GM23338 (cell line): ENCODE data around the gene WDR33. TPM values are rescaled to one million over a fixed set of nuclear protein-coding genes. Genes with fewer than 3 reads are reported as not detected.
A peak's percentile ranks its signal among the peaks of the same experiment; 100 is the strongest.

Experiments used
- ATAC-seq: fragments of 200-7000 bp; cut with Tn5 transposase; 3 replicates; pipeline ENCODE4 v1.9.1; 2020
- DNase-seq: peaks from one replicate; pipeline ENCODE4 v3.0.0-alpha.2; 2015; ENCODE audit warnings: low spot score
- H2AFZ ChIP-seq: fragments of 200-600 bp; sonication (generic); 2 replicates; pipeline ENCODE4 v1.8.0; 2016; ENCODE audit warnings: antibody characterized with exemption, mild to moderate bottlenecking, moderate library complexity
- H3F3A ChIP-seq: fragments of 200-600 bp; sonication (generic); replicated peaks from 2 replicates; pipeline ENCODE4 v1.8.0; 2017; ENCODE audit warnings: antibody characterized with exemption, mixed run types, low read depth
- H3K27ac ChIP-seq: fragments of 200-600 bp; sonication (generic); 2 replicates; pipeline ENCODE4 v1.6.1; 2016; ENCODE audit warnings: low read depth
- H3K27me3 ChIP-seq: fragments of 200-600 bp; sonication (generic); 2 replicates; pipeline ENCODE4 v1.8.0; 2016; ENCODE audit warnings: mild to moderate bottlenecking, mixed run types, moderate library complexity; ENCODE audit not compliant: insufficient read depth
- H3K36me3 ChIP-seq: fragments of 200-600 bp; sonication (generic); 2 replicates; pipeline ENCODE4 v1.8.0; 2016; ENCODE audit warnings: mild to moderate bottlenecking; ENCODE audit not compliant: insufficient read depth
- H3K4me1 ChIP-seq: fragments of 200-600 bp; sonication (generic); 2 replicates; pipeline ENCODE4 v1.8.0; 2016; ENCODE audit warnings: mild to moderate bottlenecking, moderate library complexity; ENCODE audit not compliant: insufficient read depth
- H3K4me2 ChIP-seq: fragments of 200-600 bp; sonication (generic); 2 replicates; pipeline ENCODE4 v1.7.1; 2017; ENCODE audit warnings: mixed run types
- H3K4me3 ChIP-seq: fragments of 200-600 bp; sonication (generic); 2 replicates; pipeline ENCODE4 v1.6.1; 2016; ENCODE audit warnings: mixed run types
- H3K79me2 ChIP-seq: fragments of 200-600 bp; sonication (generic); replicated peaks from 2 replicates; pipeline ENCODE4 v1.8.0; 2017; ENCODE audit warnings: mild to moderate bottlenecking; ENCODE audit not compliant: insufficient read depth
- H3K9me2 ChIP-seq: fragments of 200-600 bp; sonication (generic); 2 replicates; pipeline ENCODE4 v1.8.0; 2017; ENCODE audit not compliant: insufficient read depth
- H4K20me1 ChIP-seq: fragments of 200-600 bp; sonication (generic); replicated peaks from 2 replicates; pipeline ENCODE4 v1.8.0; 2017; ENCODE audit warnings: mild to moderate bottlenecking; ENCODE audit not compliant: insufficient read depth
- H3K27ac Mint-ChIP-seq: 2 replicates; pipeline ENCODE4 v1.8.0; 2020; ENCODE audit warnings: inconsistent platforms, mild to moderate bottlenecking, moderate library complexity, mixed read lengths
- H3K27me3 Mint-ChIP-seq: 3 replicates; pipeline ENCODE4 v1.8.0; 2022; ENCODE audit warnings: low read depth, mild to moderate bottlenecking, moderate library complexity, mixed read lengths, inconsistent platforms; ENCODE audit not compliant: insufficient read depth, poor library complexity
- H3K36me3 Mint-ChIP-seq: 3 replicates; pipeline ENCODE4 v1.8.0; 2021; ENCODE audit warnings: low read depth, mild to moderate bottlenecking, inconsistent platforms, moderate library complexity, mixed read lengths
- H3K4me1 Mint-ChIP-seq: 3 replicates; pipeline ENCODE4 v1.8.0; 2020; ENCODE audit warnings: mild to moderate bottlenecking, inconsistent platforms, mixed read lengths
- H3K4me3 Mint-ChIP-seq: 3 replicates; pipeline ENCODE4 v1.8.0; 2021; ENCODE audit warnings: moderate library complexity, mild to moderate bottlenecking, inconsistent platforms, mixed read lengths
- H3K9me3 Mint-ChIP-seq: 3 replicates; pipeline ENCODE4 v1.8.0; 2020; ENCODE audit warnings: moderate library complexity, mild to moderate bottlenecking, inconsistent platforms, mixed read lengths
- CREB1 ChIP-seq: fragments of 250-450 bp; sonication (Bioruptor Pico); IDR thresholded peaks from 2 replicates; pipeline ENCODE4 v1.5.0; 2020; ENCODE audit warnings: low read depth, mild to moderate bottlenecking, moderate library complexity
- EZH2phosphoT487 ChIP-seq: fragments of 200-600 bp; sonication (generic); IDR thresholded peaks from one replicate; pipeline ENCODE4 v1.8.1; 2018; ENCODE audit warnings: antibody characterized with exemption; ENCODE audit not compliant: unreplicated experiment
- JUNB ChIP-seq: IDR thresholded peaks from one replicate; pipeline ENCODE4 v1.6.1; 2016; ENCODE audit warnings: antibody characterized with exemption; ENCODE audit not compliant: unreplicated experiment
- NANOG ChIP-seq: IDR thresholded peaks from 2 replicates; pipeline ENCODE4 v1.6.1; 2016; ENCODE audit warnings: antibody characterized with exemption, borderline replicate concordance
- POLR2AphosphoS5 ChIP-seq: IDR thresholded peaks from 2 replicates; pipeline ENCODE4 v1.6.1; 2016; ENCODE audit warnings: antibody characterized with exemption, low read depth
- ZNF114 ChIP-seq: fragments of 250-450 bp; sonication (Bioruptor Pico); IDR thresholded peaks from 2 replicates; pipeline ENCODE4 v1.5.0; 2020; ENCODE audit warnings: mild to moderate bottlenecking, moderate library complexity
- polyA plus RNA-seq: library from polyadenylated mRNA; unstranded; fragments of >200 nt; fragmentation: Nextera tagmentation; extraction: Ambion mirVana; gene quantifications from 2 replicates; pipeline ENCODE4 v1.2.1, GENCODE V29; 2016
- total RNA-seq: library from RNA; depleted of rRNA; stranded (reverse); fragments of >200 nt; shearing (Covaris generic); gene quantifications from 2 replicates; pipeline ENCODE4 v1.2.3, GENCODE V29; 2014
- TF ChIP-seq, protein P1 (sequence below): fragments of 250-450 bp; sonication (Bioruptor Pico); IDR thresholded peaks from 2 replicates; pipeline ENCODE4 v1.5.0; 2020; ENCODE audit warnings: mild to moderate bottlenecking, moderate library complexity

The WDR33 gene
- total and polyA plus RNA-seq, 2 experiments from 2014 or later, result 37.2 to 54.7 TPM

DNA sequence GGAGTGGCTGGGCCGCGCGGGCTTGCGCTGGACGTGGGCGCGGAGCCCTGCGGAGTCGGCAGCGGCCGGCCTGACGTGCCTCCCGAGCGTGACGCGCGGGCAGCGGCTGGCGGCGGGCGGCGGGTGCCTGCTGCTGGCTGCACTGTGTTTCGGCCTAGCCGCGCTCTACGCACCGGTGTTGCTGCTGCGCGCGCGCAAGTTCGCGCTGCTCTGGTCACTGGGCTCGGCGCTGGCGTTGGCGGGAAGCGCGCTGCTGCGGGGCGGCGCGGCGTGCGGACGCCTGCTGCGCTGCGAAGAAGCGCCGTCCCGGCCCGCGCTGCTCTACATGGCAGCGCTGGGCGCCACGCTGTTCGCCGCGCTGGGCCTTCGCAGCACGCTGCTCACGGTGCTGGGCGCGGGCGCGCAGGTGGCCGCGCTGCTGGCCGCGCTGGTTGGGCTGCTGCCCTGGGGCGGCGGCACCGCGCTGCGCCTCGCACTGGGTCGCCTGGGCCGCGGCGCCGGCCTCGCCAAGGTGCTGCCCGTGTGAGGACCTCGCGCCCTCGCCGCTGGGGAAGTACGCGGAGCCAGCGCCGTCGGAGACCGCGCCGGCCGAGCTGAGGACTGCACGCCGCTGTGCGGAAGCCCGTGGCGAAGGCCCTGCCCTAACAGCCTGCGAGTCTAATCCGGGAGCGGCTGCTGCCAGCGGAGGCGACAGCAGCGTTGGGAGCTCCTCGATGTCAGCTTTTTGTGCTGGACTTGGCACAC lies 109.1 kb downstream of the WDR33 start:
- Mint-ChIP-seq H3K4me1 (peaks cover 21% of the 10 kb centered on the region), H3K36me3 (peaks cover 21% of the 10 kb centered on the region), H3K4me3 (peak overlapping the region; percentile 92), H3K27me3 (peaks cover 15% of the 10 kb centered on the region), H3K27ac (peak overlapping the region; percentile 98), H3K9me3 (peaks cover 2% of the 10 kb centered on the region; the same call in 1 of the 3 replicates)
- peak overlapping the region; percentile 62 for H3K4me3 ChIP-seq
- peaks cover 14% of the 10 kb centered on the region for H4K20me1 ChIP-seq
- peak; percentile 60 for ATAC-seq
- TF ChIP-seq ZNF114 (CRISPR knock-in tag), result no peak
- no peak for TF ChIP-seq NANOG
- no peak for TF ChIP-seq JUNB
- 0 out of 2 replicates have a peak, but pooled peaks have one; percentile 46 for TF ChIP-seq POLR2AphosphoS5
- 0 out of 2 replicates have a peak, but pooled peaks cover 21% of the 10 kb centered on the region for H3F3A ChIP-seq
- H2AFZ ChIP-seq, result no peak overlapping the region
- peaks cover 33% of the 10 kb centered on the region for H3K79me2 ChIP-seq
- peaks cover 22% of the 10 kb centered on the region for H3K4me1 ChIP-seq
- peaks cover 11% of the 10 kb centered on the region; the same call in 1 of the 2 replicates for H3K36me3 ChIP-seq
- peak overlapping the region; percentile 79 for H3K4me2 ChIP-seq
- DNase-seq, result peak; percentile 89
- no peaks in the 10 kb centered on the region for H3K9me2 ChIP-seq
- no peaks in the 10 kb centered on the region for H3K27me3 ChIP-seq
- peak overlapping the region; percentile 93 for H3K27ac ChIP-seq

GRCh38 chr2:127701193-127701650 lies 109.7 kb downstream of the WDR33 start, which contains the start of gene SFT2D3:
Gene SFT2D3 (plus strand): TSS chr2:127701497. CDS start chr2:127701529, 32 bp downstream.
- Histone ChIP-seq H3K36me3 (peaks cover 6% of the 10 kb centered on the region; the same call in 1 of the 2 replicates), H3K27me3 (no peaks in the 10 kb centered on the region), H2AFZ (peak within 1 kb of the TSS; percentile 73; the same call in 1 of the 2 replicates), H3K4me1 (peaks cover 22% of the 10 kb centered on the region), H3K4me3 (peak within 1 kb of the TSS; percentile 62), H3K79me2 (peaks cover 33% of the 10 kb centered on the region), H3K27ac (peak within 1 kb of the TSS; percentile 93), H3K4me2 (peak within 1 kb of the TSS; percentile 79), H3K9me2 (no peaks in the 10 kb centered on the region), H4K20me1 (peaks cover 14% of the 10 kb centered on the region), H3F3A (0 out of 2 replicates have a peak, but pooled peaks cover 21% of the 10 kb centered on the region)
- peak within 1 kb of the TSS; percentile 98 for H3K27ac Mint-ChIP-seq
- peaks cover 21% of the 10 kb centered on the region for H3K4me1 Mint-ChIP-seq
- peaks cover 15% of the 10 kb centered on the region for H3K27me3 Mint-ChIP-seq
- peaks cover 2% of the 10 kb centered on the region; the same call in 1 of the 3 replicates for H3K9me3 Mint-ChIP-seq
- peak within 1 kb of the TSS; percentile 92 for H3K4me3 Mint-ChIP-seq
- H3K36me3 Mint-ChIP-seq, result peaks cover 16% of the 10 kb centered on the region
- ATAC-seq (peak; percentile 84), DNase-seq (peak; percentile 95)
- TF ChIP-seq JUNB (no peak), POLR2AphosphoS5 (peak; percentile 92), CREB1 (CRISPR knock-in tag) (peak; percentile 43; the same call in 1 of the 2 replicates)

GRCh38 chr2:127700527-127701192 lies 110.3 kb downstream of the WDR33 start:
- Mint-ChIP-seq H3K4me1 (peaks cover 21% of the 10 kb centered on the region), H3K27me3 (peaks cover 15% of the 10 kb centered on the region), H3K4me3 (peak overlapping the region; percentile 92), H3K9me3 (peaks cover 2% of the 10 kb centered on the region; the same call in 1 of the 3 replicates), H3K36me3 (peaks cover 12% of the 10 kb centered on the region), H3K27ac (peak overlapping the region; percentile 98)
- Histone ChIP-seq H4K20me1 (peaks cover 14% of the 10 kb centered on the region), H3K27ac (peak overlapping the region; percentile 93), H3K36me3 (peaks cover 6% of the 10 kb centered on the region; the same call in 1 of the 2 replicates), H3F3A (0 out of 2 replicates have a peak, but pooled peaks cover 18% of the 10 kb centered on the region), H3K4me2 (peak overlapping the region; percentile 79), H3K79me2 (peaks cover 33% of the 10 kb centered on the region), H3K9me2 (no peaks in the 10 kb centered on the region), H3K4me1 (peaks cover 22% of the 10 kb centered on the region), H3K27me3 (no peaks in the 10 kb centered on the region), H2AFZ (peak overlapping the region; percentile 73; the same call in 1 of the 2 replicates), H3K4me3 (peak overlapping the region; percentile 62)
- DNase-seq (peak; percentile 77), ATAC-seq (peak; percentile 46)
- TF ChIP-seq, protein P1, sequence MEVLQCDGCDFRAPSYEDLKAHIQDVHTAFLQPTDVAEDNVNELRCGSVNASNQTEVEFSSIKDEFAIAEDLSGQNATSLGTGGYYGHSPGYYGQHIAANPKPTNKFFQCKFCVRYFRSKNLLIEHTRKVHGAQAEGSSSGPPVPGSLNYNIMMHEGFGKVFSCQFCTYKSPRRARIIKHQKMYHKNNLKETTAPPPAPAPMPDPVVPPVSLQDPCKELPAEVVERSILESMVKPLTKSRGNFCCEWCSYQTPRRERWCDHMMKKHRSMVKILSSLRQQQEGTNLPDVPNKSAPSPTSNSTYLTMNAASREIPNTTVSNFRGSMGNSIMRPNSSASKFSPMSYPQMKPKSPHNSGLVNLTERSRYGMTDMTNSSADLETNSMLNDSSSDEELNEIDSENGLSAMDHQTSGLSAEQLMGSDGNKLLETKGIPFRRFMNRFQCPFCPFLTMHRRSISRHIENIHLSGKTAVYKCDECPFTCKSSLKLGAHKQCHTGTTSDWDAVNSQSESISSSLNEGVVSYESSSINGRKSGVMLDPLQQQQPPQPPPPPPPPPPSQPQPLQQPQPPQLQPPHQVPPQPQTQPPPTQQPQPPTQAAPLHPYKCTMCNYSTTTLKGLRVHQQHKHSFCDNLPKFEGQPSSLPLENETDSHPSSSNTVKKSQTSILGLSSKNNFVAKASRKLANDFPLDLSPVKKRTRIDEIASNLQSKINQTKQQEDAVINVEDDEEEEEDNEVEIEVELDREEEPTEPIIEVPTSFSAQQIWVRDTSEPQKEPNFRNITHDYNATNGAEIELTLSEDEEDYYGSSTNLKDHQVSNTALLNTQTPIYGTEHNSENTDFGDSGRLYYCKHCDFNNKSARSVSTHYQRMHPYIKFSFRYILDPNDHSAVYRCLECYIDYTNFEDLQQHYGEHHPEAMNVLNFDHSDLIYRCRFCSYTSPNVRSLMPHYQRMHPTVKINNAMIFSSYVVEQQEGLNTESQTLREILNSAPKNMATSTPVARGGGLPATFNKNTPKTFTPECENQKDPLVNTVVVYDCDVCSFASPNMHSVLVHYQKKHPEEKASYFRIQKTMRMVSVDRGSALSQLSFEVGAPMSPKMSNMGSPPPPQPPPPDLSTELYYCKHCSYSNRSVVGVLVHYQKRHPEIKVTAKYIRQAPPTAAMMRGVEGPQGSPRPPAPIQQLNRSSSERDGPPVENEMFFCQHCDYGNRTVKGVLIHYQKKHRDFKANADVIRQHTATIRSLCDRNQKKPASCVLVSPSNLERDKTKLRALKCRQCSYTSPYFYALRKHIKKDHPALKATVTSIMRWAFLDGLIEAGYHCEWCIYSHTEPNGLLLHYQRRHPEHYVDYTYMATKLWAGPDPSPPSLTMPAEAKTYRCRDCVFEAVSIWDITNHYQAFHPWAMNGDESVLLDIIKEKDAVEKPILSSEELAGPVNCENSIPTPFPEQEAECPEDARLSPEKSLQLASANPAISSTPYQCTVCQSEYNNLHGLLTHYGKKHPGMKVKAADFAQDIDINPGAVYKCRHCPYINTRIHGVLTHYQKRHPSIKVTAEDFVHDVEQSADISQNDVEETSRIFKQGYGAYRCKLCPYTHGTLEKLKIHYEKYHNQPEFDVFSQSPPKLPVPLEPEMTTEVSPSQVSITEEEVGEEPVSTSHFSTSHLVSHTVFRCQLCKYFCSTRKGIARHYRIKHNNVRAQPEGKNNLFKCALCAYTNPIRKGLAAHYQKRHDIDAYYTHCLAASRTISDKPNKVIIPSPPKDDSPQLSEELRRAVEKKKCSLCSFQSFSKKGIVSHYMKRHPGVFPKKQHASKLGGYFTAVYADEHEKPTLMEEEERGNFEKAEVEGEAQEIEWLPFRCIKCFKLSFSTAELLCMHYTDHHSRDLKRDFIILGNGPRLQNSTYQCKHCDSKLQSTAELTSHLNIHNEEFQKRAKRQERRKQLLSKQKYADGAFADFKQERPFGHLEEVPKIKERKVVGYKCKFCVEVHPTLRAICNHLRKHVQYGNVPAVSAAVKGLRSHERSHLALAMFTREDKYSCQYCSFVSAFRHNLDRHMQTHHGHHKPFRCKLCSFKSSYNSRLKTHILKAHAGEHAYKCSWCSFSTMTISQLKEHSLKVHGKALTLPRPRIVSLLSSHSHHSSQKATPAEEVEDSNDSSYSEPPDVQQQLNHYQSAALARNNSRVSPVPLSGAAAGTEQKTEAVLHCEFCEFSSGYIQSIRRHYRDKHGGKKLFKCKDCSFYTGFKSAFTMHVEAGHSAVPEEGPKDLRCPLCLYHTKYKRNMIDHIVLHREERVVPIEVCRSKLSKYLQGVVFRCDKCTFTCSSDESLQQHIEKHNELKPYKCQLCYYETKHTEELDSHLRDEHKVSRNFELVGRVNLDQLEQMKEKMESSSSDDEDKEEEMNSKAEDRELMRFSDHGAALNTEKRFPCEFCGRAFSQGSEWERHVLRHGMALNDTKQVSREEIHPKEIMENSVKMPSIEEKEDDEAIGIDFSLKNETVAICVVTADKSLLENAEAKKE (CRISPR knock-in tag), result peak; percentile 69; the same call in 1 of the 2 replicates
- TF ChIP-seq EZH2phosphoT487 (no peak), CREB1 (CRISPR knock-in tag) (0 out of 2 replicates have a peak, but pooled peaks have one; percentile 32)
